ENCODE data around the gene ITPR2.

DNA sequence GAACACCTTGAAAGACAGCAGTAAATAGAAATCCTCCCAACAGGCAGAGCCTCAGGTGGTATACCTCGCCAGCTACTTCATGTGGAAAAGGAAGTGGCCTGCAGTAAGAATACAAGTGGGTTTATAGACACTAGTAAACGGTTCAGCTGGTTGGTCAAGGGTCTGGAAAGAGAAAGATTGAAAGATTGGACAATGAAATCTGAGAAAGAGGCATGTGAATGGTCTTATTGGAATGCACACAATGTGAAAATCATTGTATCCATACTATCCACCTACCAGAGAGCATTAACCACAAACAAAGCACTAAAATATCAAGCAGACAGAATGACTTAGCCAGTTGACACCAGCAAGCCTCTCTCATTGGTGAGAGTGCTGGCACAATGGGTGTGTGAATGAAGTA is 539.4 kb downstream of the ITPR2 start:
- TF ChIP-seq, protein P1, sequence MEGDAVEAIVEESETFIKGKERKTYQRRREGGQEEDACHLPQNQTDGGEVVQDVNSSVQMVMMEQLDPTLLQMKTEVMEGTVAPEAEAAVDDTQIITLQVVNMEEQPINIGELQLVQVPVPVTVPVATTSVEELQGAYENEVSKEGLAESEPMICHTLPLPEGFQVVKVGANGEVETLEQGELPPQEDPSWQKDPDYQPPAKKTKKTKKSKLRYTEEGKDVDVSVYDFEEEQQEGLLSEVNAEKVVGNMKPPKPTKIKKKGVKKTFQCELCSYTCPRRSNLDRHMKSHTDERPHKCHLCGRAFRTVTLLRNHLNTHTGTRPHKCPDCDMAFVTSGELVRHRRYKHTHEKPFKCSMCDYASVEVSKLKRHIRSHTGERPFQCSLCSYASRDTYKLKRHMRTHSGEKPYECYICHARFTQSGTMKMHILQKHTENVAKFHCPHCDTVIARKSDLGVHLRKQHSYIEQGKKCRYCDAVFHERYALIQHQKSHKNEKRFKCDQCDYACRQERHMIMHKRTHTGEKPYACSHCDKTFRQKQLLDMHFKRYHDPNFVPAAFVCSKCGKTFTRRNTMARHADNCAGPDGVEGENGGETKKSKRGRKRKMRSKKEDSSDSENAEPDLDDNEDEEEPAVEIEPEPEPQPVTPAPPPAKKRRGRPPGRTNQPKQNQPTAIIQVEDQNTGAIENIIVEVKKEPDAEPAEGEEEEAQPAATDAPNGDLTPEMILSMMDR (conservative IDR thresholded peaks at IDR 0.05): no peak
- TF ChIP-seq EZH2 (IDR thresholded peaks at IDR 0.05; ENCODE audit: low read depth): no peak

All from PC-9 (cell line).